Nephron (organoid): ENCODE measurements around the gene CCDC28B.

Source experiments
- H3K27ac Mint-ChIP-seq, 3 experiments: 2 replicates each; pipeline ENCODE4 v1.8.0; 2020; ENCODE audit warnings: mixed read lengths in 3 of 3, mild to moderate bottlenecking in 2 of 3, moderate library complexity in 1 of 3
- H3K27me3 Mint-ChIP-seq: 2 replicates; pipeline ENCODE4 v1.8.0; 2021; ENCODE audit warnings: low read depth, mild to moderate bottlenecking, moderate library complexity, mixed read lengths
- H3K36me3 Mint-ChIP-seq: 2 replicates; pipeline ENCODE4 v1.8.0; 2020; ENCODE audit warnings: low read depth, mixed read lengths
- H3K4me1 Mint-ChIP-seq: 2 replicates; pipeline ENCODE4 v1.8.0; 2020; ENCODE audit warnings: mixed read lengths
- H3K4me3 Mint-ChIP-seq, 3 experiments: 2 replicates each; pipeline ENCODE4 v1.8.0; 2020; ENCODE audit warnings: mild to moderate bottlenecking in 3 of 3, mixed read lengths in 3 of 3, moderate library complexity in 2 of 3
- H3K9me3 Mint-ChIP-seq: 2 replicates; pipeline ENCODE4 v1.8.0; 2020; ENCODE audit warnings: mixed read lengths
- TF ChIP-seq, protein P1 (sequence below), 3 experiments: fragments of 200-600 bp; sonication (generic); IDR thresholded peaks; one replicate each; pipeline ENCODE4 v1.5.0; 2021; ENCODE audit warnings: antibody characterized with exemption in 3 of 3; ENCODE audit not compliant: unreplicated experiment in 3 of 3

The CCDC28B gene

DNA sequence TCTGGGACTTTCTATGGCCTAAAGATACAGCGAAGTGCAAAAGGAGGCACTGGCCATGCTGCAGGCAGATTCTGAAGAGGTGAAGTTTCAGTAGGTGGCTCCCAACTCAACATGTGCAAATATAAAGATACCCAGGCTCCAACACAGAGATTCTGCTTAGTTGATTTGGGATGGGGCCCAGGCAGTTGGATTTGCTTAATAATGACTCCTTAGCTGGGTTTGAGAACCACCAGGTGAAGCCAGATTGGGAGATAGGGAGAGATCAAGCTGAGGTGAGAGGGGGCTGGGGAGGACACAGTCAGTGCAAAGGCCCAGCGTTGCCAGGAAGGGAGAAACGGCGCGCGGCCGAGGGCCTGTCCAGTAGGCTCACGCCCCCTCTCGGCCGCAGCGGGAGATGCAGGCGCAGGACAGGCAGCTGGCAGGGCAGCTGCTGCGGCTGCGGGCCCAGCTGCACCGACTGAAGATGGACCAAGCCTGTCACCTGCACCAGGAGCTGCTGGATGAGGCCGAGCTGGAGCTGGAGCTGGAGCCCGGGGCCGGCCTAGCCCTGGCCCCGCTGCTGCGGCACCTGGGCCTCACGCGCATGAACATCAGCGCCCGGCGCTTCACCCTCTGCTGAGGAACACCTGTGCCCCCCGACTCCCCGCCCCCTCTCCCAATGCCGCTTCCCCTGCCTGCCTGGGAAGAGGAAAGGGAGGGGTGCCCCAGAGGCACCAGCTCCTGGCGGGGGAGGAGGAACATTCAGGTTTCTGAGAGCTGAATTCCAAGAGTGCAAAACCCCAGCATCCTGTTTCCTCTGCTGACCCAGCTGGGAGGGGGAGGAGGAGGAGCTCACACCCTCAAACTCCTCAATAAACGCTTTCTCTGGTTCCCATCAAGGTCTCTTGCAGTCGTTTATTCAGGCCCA, 47.8 kb downstream of the CCDC28B start:
- no peaks in the 10 kb centered on the region for H3K36me3 Mint-ChIP-seq
- peak overlapping the region in 1 of 3 experiments; percentile 18 for H3K4me3 Mint-ChIP-seq
- peaks cover 14% of the 10 kb centered on the region for H3K27me3 Mint-ChIP-seq
- TF ChIP-seq, protein P1, sequence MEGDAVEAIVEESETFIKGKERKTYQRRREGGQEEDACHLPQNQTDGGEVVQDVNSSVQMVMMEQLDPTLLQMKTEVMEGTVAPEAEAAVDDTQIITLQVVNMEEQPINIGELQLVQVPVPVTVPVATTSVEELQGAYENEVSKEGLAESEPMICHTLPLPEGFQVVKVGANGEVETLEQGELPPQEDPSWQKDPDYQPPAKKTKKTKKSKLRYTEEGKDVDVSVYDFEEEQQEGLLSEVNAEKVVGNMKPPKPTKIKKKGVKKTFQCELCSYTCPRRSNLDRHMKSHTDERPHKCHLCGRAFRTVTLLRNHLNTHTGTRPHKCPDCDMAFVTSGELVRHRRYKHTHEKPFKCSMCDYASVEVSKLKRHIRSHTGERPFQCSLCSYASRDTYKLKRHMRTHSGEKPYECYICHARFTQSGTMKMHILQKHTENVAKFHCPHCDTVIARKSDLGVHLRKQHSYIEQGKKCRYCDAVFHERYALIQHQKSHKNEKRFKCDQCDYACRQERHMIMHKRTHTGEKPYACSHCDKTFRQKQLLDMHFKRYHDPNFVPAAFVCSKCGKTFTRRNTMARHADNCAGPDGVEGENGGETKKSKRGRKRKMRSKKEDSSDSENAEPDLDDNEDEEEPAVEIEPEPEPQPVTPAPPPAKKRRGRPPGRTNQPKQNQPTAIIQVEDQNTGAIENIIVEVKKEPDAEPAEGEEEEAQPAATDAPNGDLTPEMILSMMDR (IDR thresholded peaks at IDR 0.05; ENCODE audit: unreplicated experiment in 3 of 3): peak; percentile 81 to 86 (median 84)
- H3K4me1 Mint-ChIP-seq: peaks cover 35% of the 10 kb centered on the region
- peak overlapping the region; percentile 3 to 30 (median 28) for H3K27ac Mint-ChIP-seq
- no peaks in the 10 kb centered on the region for H3K9me3 Mint-ChIP-seq

DNA sequence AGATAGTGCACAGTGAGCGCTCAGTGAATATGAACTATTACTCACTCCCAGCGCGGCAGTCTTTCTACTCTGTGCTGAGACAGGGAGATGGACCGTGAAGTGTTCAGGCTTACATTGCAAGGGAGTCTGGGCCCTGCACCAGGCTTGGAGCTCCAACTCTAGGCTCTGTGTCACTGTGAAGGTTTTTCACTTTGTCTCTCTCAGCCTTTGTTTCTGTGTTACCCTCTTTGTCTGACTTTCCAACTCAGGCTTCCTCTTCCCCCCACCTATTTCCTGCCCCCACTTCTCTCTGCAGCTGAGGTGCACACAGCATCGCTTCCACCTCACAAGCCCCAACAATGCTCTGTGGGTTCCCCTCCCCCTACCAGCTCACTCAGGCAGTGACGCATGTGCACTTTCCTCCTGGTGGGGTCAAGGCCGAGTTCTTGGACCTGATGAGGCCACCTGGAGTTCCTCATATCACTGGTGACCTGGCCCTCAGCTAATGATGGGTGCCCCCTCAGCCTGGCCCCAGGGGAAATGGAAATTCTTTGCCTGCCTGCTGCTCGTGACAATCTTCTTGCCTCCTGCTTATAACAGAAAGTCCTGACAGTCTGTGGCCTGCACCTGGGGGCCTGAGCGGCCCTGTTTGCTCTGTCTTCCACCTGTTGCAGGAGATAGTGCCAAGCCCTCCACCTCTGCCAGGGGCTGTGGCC, 49.6 kb downstream of the CCDC28B start:
- H3K27ac Mint-ChIP-seq: peak overlapping the region; percentile 60 to 84 (median 67)
- no peaks in the 10 kb centered on the region for H3K9me3 Mint-ChIP-seq
- H3K4me3 Mint-ChIP-seq: peak overlapping the region in 1 of 3 experiments; percentile 3
- peaks cover 35% of the 10 kb centered on the region for H3K4me1 Mint-ChIP-seq
- TF ChIP-seq, protein P1 (IDR thresholded peaks at IDR 0.05; ENCODE audit: unreplicated experiment in 3 of 3): no peak
- H3K36me3 Mint-ChIP-seq: no peaks in the 10 kb centered on the region
- H3K27me3 Mint-ChIP-seq: peaks cover 14% of the 10 kb centered on the region

DNA sequence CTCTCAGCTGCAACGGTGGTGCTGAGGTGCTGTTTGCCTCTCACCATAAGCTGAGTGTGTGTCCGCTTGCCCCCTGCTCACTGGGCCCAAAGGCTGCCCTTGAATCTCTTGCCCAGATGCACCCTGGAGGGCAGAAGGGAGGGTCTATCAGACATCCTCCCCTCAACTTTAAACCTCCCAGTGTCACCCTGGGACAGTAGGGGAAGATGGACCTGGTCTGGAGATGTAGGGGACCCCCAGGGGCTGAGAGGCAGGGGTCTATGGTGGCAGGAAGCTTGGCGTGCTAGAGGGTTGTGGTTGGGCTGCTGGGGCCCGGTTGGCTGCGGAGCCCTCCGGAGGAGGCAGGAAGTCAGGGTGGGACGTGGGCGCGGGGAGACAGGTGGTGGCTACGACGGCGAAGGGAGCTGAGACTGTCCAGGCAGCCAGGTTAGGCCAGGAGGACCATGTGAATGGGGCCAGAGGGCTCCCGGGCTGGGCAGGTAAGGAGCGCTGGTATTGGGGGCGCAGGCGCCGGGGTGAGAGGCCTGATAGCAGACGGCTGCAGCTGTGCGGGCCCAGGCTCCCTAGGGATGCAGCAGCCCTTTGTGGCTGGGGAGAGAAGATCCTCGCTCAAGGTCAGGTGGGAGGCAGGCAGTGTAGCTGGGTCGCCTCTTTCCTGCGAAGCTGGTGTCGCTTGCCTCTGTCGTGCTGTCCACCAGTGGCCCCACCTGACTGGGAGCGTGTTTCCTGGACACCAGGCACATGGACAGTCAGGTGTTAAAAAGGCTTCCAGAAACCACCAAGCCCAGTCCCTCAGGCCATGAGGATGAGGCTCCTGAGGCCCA, 50.7 kb downstream of the CCDC28B start, which contains the start of gene LCK:
Gene LCK, plus strand, starts transcription at position 373 of the 824 bp plus-strand sequence. CDS start 23,065 bp downstream, outside the sequence.
- Mint-ChIP-seq H3K36me3 (no peaks in the 10 kb centered on the region), H3K27ac (peak within 1 kb of the TSS; percentile 60 to 84 (median 67)), H3K9me3 (no peaks in the 10 kb centered on the region), H3K27me3 (peaks cover 14% of the 10 kb centered on the region), H3K4me1 (peaks cover 35% of the 10 kb centered on the region), H3K4me3 (peak within 1 kb of the TSS in 2 of 3 experiments; percentile 1 to 3)
- TF ChIP-seq, protein P1 (IDR thresholded peaks at IDR 0.05; ENCODE audit: unreplicated experiment in 3 of 3): no peak
